Karpas-422 (cell line): Measurements from ENCODE around the gene CCDC187. TPM values are rescaled to one million over a fixed set of nuclear protein-coding genes. Genes with fewer than 3 reads are reported as not detected.

Source experiments
- DNase-seq: peaks from one replicate; pipeline ENCODE4 v3.0.0-alpha.2; 2015
- H2AFZ ChIP-seq: fragments of 200-600 bp; sonication (generic); 2 replicates; pipeline ENCODE4 v1.6.1; 2014; ENCODE audit warnings: antibody characterized with exemption, low read length, mixed read lengths
- H3K27ac ChIP-seq: fragments of 200-600 bp; sonication (generic); 2 replicates; pipeline ENCODE4 v1.5.1; 2014; ENCODE audit warnings: mild to moderate bottlenecking, low read length, moderate library complexity
- H3K27me3 ChIP-seq: fragments of 200-600 bp; sonication (generic); 2 replicates; pipeline ENCODE4 v1.6.1; 2014; ENCODE audit warnings: low read length, mixed read lengths
- H3K36me3 ChIP-seq: fragments of 200-600 bp; sonication (generic); 2 replicates; pipeline ENCODE4 v1.6.1; 2014; ENCODE audit warnings: low read length, mixed read lengths; ENCODE audit not compliant: insufficient read depth
- H3K4me1 ChIP-seq: fragments of 200-600 bp; sonication (generic); 2 replicates; pipeline ENCODE4 v1.6.1; 2014; ENCODE audit warnings: mild to moderate bottlenecking, low read length, mixed read lengths
- H3K4me2 ChIP-seq: fragments of 200-600 bp; sonication (generic); 2 replicates; pipeline ENCODE4 v1.6.1; 2014; ENCODE audit warnings: low read length, low read depth, mild to moderate bottlenecking; ENCODE audit not compliant: poor library complexity, severe bottlenecking
- H3K4me3 ChIP-seq: fragments of 200-600 bp; sonication (generic); 2 replicates; pipeline ENCODE4 v1.5.1; 2014; ENCODE audit warnings: mild to moderate bottlenecking, antibody characterized with exemption, low read length, mixed read lengths
- H3K79me2 ChIP-seq: fragments of 200-600 bp; sonication (generic); 2 replicates; pipeline ENCODE4 v1.6.1; 2014; ENCODE audit warnings: mild to moderate bottlenecking, low read length, mixed read lengths
- H3K9ac ChIP-seq: fragments of 200-600 bp; sonication (generic); 2 replicates; pipeline ENCODE4 v1.6.0; 2014; ENCODE audit warnings: low read length
- H3K9me2 ChIP-seq: fragments of 200-600 bp; sonication (generic), shearing (Covaris generic); replicated peaks from 2 replicates; pipeline ENCODE4 v1.6.0; 2014; ENCODE audit warnings: mild to moderate bottlenecking, low read length, moderate library complexity; ENCODE audit not compliant: insufficient read depth
- H3K9me3 ChIP-seq: fragments of 300-700, 200-600 bp; sonication (generic); 2 replicates; pipeline ENCODE4 v1.6.1; 2014; ENCODE audit warnings: low read length, mixed read lengths
- H4K20me1 ChIP-seq: fragments of 200-600 bp; sonication (generic); 2 replicates; pipeline ENCODE4 v1.6.1; 2014; ENCODE audit warnings: mild to moderate bottlenecking, antibody characterized with exemption, low read length, low read depth; ENCODE audit not compliant: insufficient read depth
- total RNA-seq: library from RNA; depleted of rRNA; stranded (reverse); fragments of >200 nt; shearing (Covaris generic); gene quantifications from 2 replicates; pipeline ENCODE4 v1.2.3, GENCODE V29; 2014; ENCODE audit warnings: low replicate concordance

The CCDC187 gene
- total RNA-seq, 1 experiment from 2014 or later: 0.34 TPM

- Histone ChIP-seq H3K9me2 (no peaks in the 10 kb centered on the region), H3K4me2 (no peak overlapping the region), H3K4me1 (peaks cover 5% of the 10 kb centered on the region), H3K27me3 (no peaks in the 10 kb centered on the region), H3K27ac (no peak overlapping the region), H3K9ac (no peak overlapping the region), H3K79me2 (no peaks in the 10 kb centered on the region), H3K4me3 (no peak overlapping the region), H4K20me1 (no peaks in the 10 kb centered on the region), H3K36me3 (no peaks in the 10 kb centered on the region), H2AFZ (no peak overlapping the region), H3K9me3 (no peaks in the 10 kb centered on the region)
- DNase-seq: no peak
Observed at GRCh38 chr9:136260936-136261472, 42.9 kb downstream of the CCDC187 start.

- no peak overlapping the region for H3K27ac ChIP-seq
- H3K9me3 ChIP-seq: no peaks in the 10 kb centered on the region
- no peaks in the 10 kb centered on the region for H3K79me2 ChIP-seq
- DNase-seq: no peak
- H3K4me3 ChIP-seq: no peak overlapping the region
- no peaks in the 10 kb centered on the region for H3K36me3 ChIP-seq
- H3K9me2 ChIP-seq: no peaks in the 10 kb centered on the region
- H3K4me2 ChIP-seq: no peak overlapping the region
- H3K4me1 ChIP-seq: peaks cover 5% of the 10 kb centered on the region
- H2AFZ ChIP-seq: no peak overlapping the region
- H3K9ac ChIP-seq: no peak overlapping the region
- no peaks in the 10 kb centered on the region for H4K20me1 ChIP-seq
- H3K27me3 ChIP-seq: no peaks in the 10 kb centered on the region
Observed at GRCh38 chr9:136260521-136260920, 43.4 kb downstream of the CCDC187 start.

GRCh38 chr9:136259836-136260235, 44.1 kb downstream of the CCDC187 start:
- Histone ChIP-seq H3K27me3 (no peaks in the 10 kb centered on the region), H3K4me3 (no peak overlapping the region), H4K20me1 (no peaks in the 10 kb centered on the region), H3K9me2 (no peaks in the 10 kb centered on the region), H3K79me2 (no peaks in the 10 kb centered on the region), H3K36me3 (no peaks in the 10 kb centered on the region), H3K9me3 (no peaks in the 10 kb centered on the region), H2AFZ (no peak overlapping the region), H3K4me2 (no peak overlapping the region), H3K4me1 (peaks cover 5% of the 10 kb centered on the region), H3K9ac (no peak overlapping the region), H3K27ac (no peak overlapping the region)
- DNase-seq: no peak

- H3K4me1 ChIP-seq: peaks cover 5% of the 10 kb centered on the region
- H2AFZ ChIP-seq: no peak overlapping the region
- no peaks in the 10 kb centered on the region for H3K27me3 ChIP-seq
- no peaks in the 10 kb centered on the region for H3K9me3 ChIP-seq
- no peaks in the 10 kb centered on the region for H4K20me1 ChIP-seq
- no peak for DNase-seq
- H3K9ac ChIP-seq: no peak overlapping the region
- H3K9me2 ChIP-seq: no peaks in the 10 kb centered on the region
- no peak overlapping the region for H3K27ac ChIP-seq
- H3K36me3 ChIP-seq: no peaks in the 10 kb centered on the region
- no peaks in the 10 kb centered on the region for H3K79me2 ChIP-seq
- H3K4me3 ChIP-seq: no peak overlapping the region
- no peak overlapping the region for H3K4me2 ChIP-seq
Observed at GRCh38 chr9:136259517-136259813, 44.4 kb downstream of the CCDC187 start.

GRCh38 chr9:136258786-136259516, 44.9 kb downstream of the CCDC187 start:
- Histone ChIP-seq H3K9me2 (no peaks in the 10 kb centered on the region), H3K9ac (no peak overlapping the region), H3K4me2 (no peak overlapping the region), H3K27ac (no peak overlapping the region), H3K36me3 (no peaks in the 10 kb centered on the region), H2AFZ (no peak overlapping the region), H4K20me1 (no peaks in the 10 kb centered on the region), H3K9me3 (no peaks in the 10 kb centered on the region), H3K4me1 (peaks cover 5% of the 10 kb centered on the region), H3K27me3 (no peaks in the 10 kb centered on the region), H3K4me3 (no peak overlapping the region), H3K79me2 (no peaks in the 10 kb centered on the region)
- DNase-seq: no peak

- Histone ChIP-seq H4K20me1 (no peaks in the 10 kb centered on the region), H3K4me3 (no peak overlapping the region), H3K79me2 (no peaks in the 10 kb centered on the region), H3K4me2 (no peak overlapping the region), H3K9me3 (no peaks in the 10 kb centered on the region), H3K36me3 (no peaks in the 10 kb centered on the region), H3K27me3 (no peaks in the 10 kb centered on the region), H3K9ac (no peak overlapping the region), H3K4me1 (peaks cover 5% of the 10 kb centered on the region), H2AFZ (no peak overlapping the region), H3K27ac (no peak overlapping the region), H3K9me2 (no peaks in the 10 kb centered on the region)
- DNase-seq: no peak
Observed at GRCh38 chr9:136258299-136258625, 45.6 kb downstream of the CCDC187 start.

GRCh38 chr9:136257381-136258298, 46.3 kb downstream of the CCDC187 start:
- no peaks in the 10 kb centered on the region for H3K9me2 ChIP-seq
- H4K20me1 ChIP-seq: no peaks in the 10 kb centered on the region
- no peak overlapping the region for H3K4me3 ChIP-seq
- no peak overlapping the region for H2AFZ ChIP-seq
- H3K9me3 ChIP-seq: no peaks in the 10 kb centered on the region
- H3K4me2 ChIP-seq: no peak overlapping the region
- H3K27ac ChIP-seq: no peak overlapping the region
- peaks cover under 1% of the 10 kb centered on the region for H3K4me1 ChIP-seq
- H3K79me2 ChIP-seq: no peaks in the 10 kb centered on the region
- H3K9ac ChIP-seq: no peak overlapping the region
- H3K36me3 ChIP-seq: no peaks in the 10 kb centered on the region
- no peaks in the 10 kb centered on the region for H3K27me3 ChIP-seq
- DNase-seq: no peak
